A549 (cell line): ENCODE measurements around the gene B9D1. TPM values are rescaled to one million over a fixed set of nuclear protein-coding genes. Genes with fewer than 3 reads are reported as not detected.

ENCODE experiments used
- ATAC-seq, 2 experiments: fragments of 200-7000 bp in 1 of 2; fragments of >200 bp in 1 of 2; cut with Nextera tagmentation in 1 of 2; cut with Tn5 transposase in 1 of 2; 3 replicates each; pipeline versions ENCODE4 v1.8.0 to v1.9.1; 2018 to 2020; ENCODE audit warnings: mild to moderate bottlenecking in 1 of 2, moderate library complexity in 1 of 2
- CTCF ChIA-PET: fragments of 300-600 bp; sonication (Branson Sonifier 250); formaldehyde crosslinking; extraction: SDS; loops from one replicate; lab custom pipeline; 2021; ENCODE audit warnings: antibody characterized with exemption, inconsistent platforms; lab: Yijun Ruan, JAX
- POLR2A ChIA-PET: fragments of 350-600 bp; formaldehyde crosslinking; extraction: SDS; loops from one replicate; lab custom pipeline; 2021; ENCODE audit warnings: antibody characterized with exemption, inconsistent platforms; lab: Yijun Ruan, JAX
- DNase-seq, 2 experiments: peaks; one replicate each; pipeline versions ENCODE4 v3.0.0 to v3.0.0-alpha.2; 2011 to 2016; ENCODE audit warnings: low read depth in 1 of 2, low spot score in 1 of 2
- FAIRE-seq: peaks from 2 replicates; lab custom pipeline; 2011; peaks lifted over from hg19 to GRCh38; lab: Jason Lieb, UNC
- H3K27ac ChIP-seq, 2 experiments: fragments of >200 bp; sonication (Bioruptor Twin); formaldehyde crosslinking; 3 replicates each; pipeline ENCODE4 v1.5.1; 2016 to 2017
- H3K4me1 ChIP-seq: fragments of >200 bp; sonication (Bioruptor Twin); formaldehyde crosslinking; 3 replicates; pipeline ENCODE4 v1.6.1; 2016
- H3K4me2 ChIP-seq: fragments of >200 bp; sonication (Bioruptor Twin); formaldehyde crosslinking; 3 replicates; pipeline ENCODE4 v1.6.1; 2016
- H3K4me3 ChIP-seq: fragments of >200 bp; sonication (Bioruptor Twin); formaldehyde crosslinking; 3 replicates; pipeline ENCODE4 v1.5.1; 2016
- H3K9me3 ChIP-seq: fragments of >200 bp; sonication (Bioruptor Twin); formaldehyde crosslinking; 3 replicates; pipeline ENCODE4 v1.6.1; 2016
- BCL3 ChIP-seq: fragments of >200 bp; sonication (Bioruptor Twin); formaldehyde crosslinking; IDR thresholded peaks from 3 replicates; pipeline ENCODE4 v1.6.1; 2016
- BHLHE40 ChIP-seq: IDR thresholded peaks from 2 replicates; pipeline ENCODE4 v1.6.1; 2012; ENCODE audit warnings: low read depth, low read length, inconsistent platforms
- CHD4 ChIP-seq: fragments of 200-600 bp; sonication (generic); IDR thresholded peaks from 2 replicates; pipeline ENCODE4 v1.6.1; 2016; ENCODE audit warnings: antibody characterized with exemption, mild to moderate bottlenecking, borderline replicate concordance
- ELK1 ChIP-seq: fragments of 150-350 bp; IDR thresholded peaks from 2 replicates; pipeline ENCODE4 v1.6.1; 2014; ENCODE audit warnings: low read depth, mild to moderate bottlenecking, low read length
- ESRRA ChIP-seq: fragments of 150-350 bp; IDR thresholded peaks from 2 replicates; pipeline ENCODE4 v1.6.1; 2014; ENCODE audit warnings: mild to moderate bottlenecking, low read length, borderline replicate concordance
- FOSB ChIP-seq: fragments of 250-450 bp; sonication (Bioruptor Pico); IDR thresholded peaks from 2 replicates; pipeline ENCODE4 v1.5.0; 2020; ENCODE audit warnings: mild to moderate bottlenecking, moderate library complexity
- FOSL2 ChIP-seq, 2 experiments: fragments of 450-650 bp in 1 of 2; fragments of >200 bp in 1 of 2; sonication (Bioruptor Twin) in 1 of 2; formaldehyde crosslinking; IDR thresholded peaks; 2 replicates each; pipeline versions ENCODE4 v1.5.0 to v1.6.1; 2016 to 2020; ENCODE audit warnings: mild to moderate bottlenecking in 1 of 2, moderate library complexity in 1 of 2
- HDAC2 ChIP-seq: fragments of 200-600 bp; sonication (generic); IDR thresholded peaks from 2 replicates; pipeline ENCODE4 v1.6.1; 2016
- HOXA7 ChIP-seq: fragments of 250-450 bp; sonication (Bioruptor Pico); IDR thresholded peaks from 2 replicates; pipeline ENCODE4 v1.5.0; 2020; ENCODE audit warnings: mild to moderate bottlenecking, moderate library complexity
- HOXB13 ChIP-seq: fragments of 250-450 bp; sonication (Bioruptor Pico); IDR thresholded peaks from 2 replicates; pipeline ENCODE4 v1.5.0; 2020; ENCODE audit warnings: low read depth, mild to moderate bottlenecking, moderate library complexity
- HOXB5 ChIP-seq: fragments of 250-450 bp; sonication (Bioruptor Pico); IDR thresholded peaks from 2 replicates; pipeline ENCODE4 v1.5.0; 2020; ENCODE audit warnings: mild to moderate bottlenecking, moderate library complexity
- JUNB ChIP-seq: fragments of >200 bp; sonication (Bioruptor Twin); formaldehyde crosslinking; IDR thresholded peaks from 2 replicates; pipeline ENCODE4 v1.6.1; 2016
- MAZ ChIP-seq: fragments of 150-350 bp; IDR thresholded peaks from 2 replicates; pipeline ENCODE4 v1.6.1; 2014; ENCODE audit warnings: antibody characterized with exemption, low read depth, low read length, borderline replicate concordance
- MYC ChIP-seq: IDR thresholded peaks from 2 replicates; pipeline ENCODE4 v1.6.1; 2012; ENCODE audit warnings: mild to moderate bottlenecking, inconsistent platforms, low read length, improper control_type of control experiment, borderline replicate concordance
- NFE2L2 ChIP-seq: fragments of 150-350 bp; conservative IDR thresholded peaks from 2 replicates; pipeline ENCODE4 v1.6.1; 2014; ENCODE audit warnings: low read length
- PHF8 ChIP-seq: fragments of 200-600 bp; sonication (generic); IDR thresholded peaks from 2 replicates; pipeline ENCODE4 v1.6.1; 2016; ENCODE audit warnings: low read depth, mild to moderate bottlenecking, antibody characterized with exemption, moderate library complexity, borderline replicate concordance
- POLR2AphosphoS2 ChIP-seq: conservative IDR thresholded peaks from 2 replicates; pipeline ENCODE4 v1.6.1; 2012; ENCODE audit warnings: low read length, improper control_type of control experiment, inconsistent platforms
- RCOR1 ChIP-seq: fragments of 150-350 bp; IDR thresholded peaks from 2 replicates; pipeline ENCODE4 v1.6.1; 2014; ENCODE audit warnings: antibody characterized with exemption, low read length, low read depth
- REST ChIP-seq: fragments of 200-600 bp; sonication (generic); IDR thresholded peaks from 2 replicates; pipeline ENCODE4 v1.6.1; 2016; ENCODE audit warnings: antibody characterized with exemption, mild to moderate bottlenecking, moderate library complexity
- SMC3 ChIP-seq: fragments of >200 bp; sonication (Bioruptor Twin); formaldehyde crosslinking; IDR thresholded peaks from 3 replicates; pipeline ENCODE4 v1.6.1; 2018; ENCODE audit warnings: inconsistent platforms
- SREBF2 ChIP-seq: fragments of 450-650 bp; IDR thresholded peaks from 2 replicates; pipeline ENCODE4 v1.6.1; 2014; ENCODE audit warnings: mild to moderate bottlenecking, moderate library complexity
- TP53 ChIP-seq: fragments of 250-450 bp; sonication (Bioruptor Pico); IDR thresholded peaks from 2 replicates; pipeline ENCODE4 v1.5.0; 2021; ENCODE audit warnings: mild to moderate bottlenecking, moderate library complexity
- USF2 ChIP-seq: fragments of 450-650 bp; IDR thresholded peaks from 2 replicates; pipeline ENCODE4 v1.6.1; 2014; ENCODE audit warnings: antibody characterized with exemption
- ZNF302 ChIP-seq: fragments of 250-450 bp; sonication (Bioruptor Pico); IDR thresholded peaks from 2 replicates; pipeline ENCODE4 v1.9.0; 2021; ENCODE audit warnings: inconsistent platforms, mild to moderate bottlenecking, moderate library complexity
- ZSCAN20 ChIP-seq: fragments of 250-450 bp; sonication (Bioruptor Pico); IDR thresholded peaks from 2 replicates; pipeline ENCODE4 v1.8.0; 2022; ENCODE audit warnings: mild to moderate bottlenecking, moderate library complexity
- WGBS: methylation state at CpG from one replicate; pipeline ENCODE4 v1.1.6; 2017; ENCODE audit errors: missing lambda C conversion rate; 5-methylcytosine and 5-hydroxymethylcytosine counted together
- polyA plus RNA-seq, 4 experiments: library from polyadenylated mRNA; depleted of rRNA in 3 of 4; stranded (reverse); fragments of >200 nt; fragmentation: RNase III in 1 of 4; extraction: RNeasy Plus Mini Kit Qiagen cat#74134 plus additional on column Dnase treatment in 1 of 4; gene quantifications; 2 replicates in 3 of 4; 3 replicates in 1 of 4; pipeline ENCODE4 v1.2.3, GENCODE V29; 2011 to 2017
- TF ChIP-seq, protein P1 (sequence below): IDR thresholded peaks from 2 replicates; pipeline ENCODE4 v1.6.1; 2012; ENCODE audit warnings: low read depth, borderline replicate concordance

Gene B9D1
- polyA plus RNA-seq, 2 of the 4 experiments (the other 2 are of a cell fraction) = 48.2 to 60.6 TPM

- POLR2A ChIA-PET = interaction anchor here (5.3 kb wide), 1 partner anchor 10 kb away, joined by 45 read pairs; the partner anchor contains the start of gene MAPK7
- no peak for DNase-seq
- TF ChIP-seq, protein P1, sequence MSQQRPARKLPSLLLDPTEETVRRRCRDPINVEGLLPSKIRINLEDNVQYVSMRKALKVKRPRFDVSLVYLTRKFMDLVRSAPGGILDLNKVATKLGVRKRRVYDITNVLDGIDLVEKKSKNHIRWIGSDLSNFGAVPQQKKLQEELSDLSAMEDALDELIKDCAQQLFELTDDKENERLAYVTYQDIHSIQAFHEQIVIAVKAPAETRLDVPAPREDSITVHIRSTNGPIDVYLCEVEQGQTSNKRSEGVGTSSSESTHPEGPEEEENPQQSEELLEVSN = no peak
- TF ChIP-seq USF2 (no peak), BHLHE40 (no peak), HOXB5 (CRISPR knock-in tag) (no peak), ELK1 (no peak), FOSL2 (IDR thresholded peaks at IDR 0.05) (no peak), FOSL2 (CRISPR knock-in tag; IDR thresholded peaks at IDR 0.05) (no peak), TP53 (CRISPR knock-in tag) (no peak), HOXB13 (CRISPR knock-in tag) (no peak), HOXA7 (CRISPR knock-in tag) (no peak), BCL3 (no peak), HDAC2 (no peak)
Measured at GRCh38 chr17:19387921-19388521, 25.5 kb upstream of the B9D1 start.

DNA sequence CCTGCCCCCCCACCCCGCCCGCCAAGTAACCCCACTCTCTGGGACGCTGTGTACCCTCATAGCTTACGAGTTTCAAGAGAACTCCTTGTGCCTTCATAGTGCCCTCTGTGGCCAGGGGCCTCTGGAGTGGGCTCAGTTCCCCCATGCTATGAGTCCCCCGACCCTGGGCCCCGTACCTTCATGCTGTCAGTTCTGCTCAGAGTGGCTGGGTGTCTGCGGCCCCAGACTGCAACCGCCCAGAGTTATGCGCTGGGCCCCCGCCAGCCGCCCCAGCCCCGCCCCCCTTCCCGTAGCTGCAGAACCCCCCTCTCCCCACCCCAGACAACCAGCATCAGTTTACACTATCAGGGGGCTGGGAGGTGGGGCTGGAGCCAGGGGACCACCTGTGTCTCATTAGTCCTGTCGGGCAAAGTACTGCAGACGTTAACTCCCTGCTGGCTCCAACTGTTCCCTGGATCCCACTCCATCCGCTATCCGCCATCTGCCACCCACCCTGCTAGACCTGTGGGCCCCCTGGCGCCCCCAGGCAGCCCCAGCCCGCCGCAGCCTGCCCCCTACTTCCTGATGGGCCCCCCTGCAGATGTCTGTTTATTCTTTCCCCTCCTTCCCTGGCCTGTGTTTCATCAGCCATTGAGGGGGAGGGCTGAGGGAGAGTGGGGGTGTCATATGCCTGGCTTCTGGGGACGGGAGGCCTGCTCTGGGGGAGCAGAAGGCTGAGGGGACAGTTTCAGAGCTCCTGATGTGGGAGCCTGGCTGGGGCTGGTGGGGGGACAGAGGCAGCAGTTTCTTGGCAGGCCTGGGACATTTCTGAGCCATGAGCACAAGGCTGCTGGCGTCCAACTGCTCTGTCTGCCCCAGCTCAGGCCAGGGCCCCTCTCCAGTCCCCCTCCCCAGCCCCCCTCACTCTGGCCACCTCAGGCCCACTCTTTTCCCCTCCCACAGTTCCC lies 24.7 kb upstream of the B9D1 start, which contains the start of gene MFAP4:
MFAP4 (minus strand) TSS at position 217 of the 947 bp plus-strand sequence; CDS start at position 182, 35 bp downstream.
- H3K27ac ChIP-seq = peak within 1 kb of the TSS; percentile 56 to 80
- WGBS = 89% methylated on average over 11 of the region's 22 CpGs
- POLR2A ChIA-PET = interaction anchor here (0.5 to 5.3 kb wide), 3 partner anchors 9 to 33 kb away, joined by 3 to 45 read pairs (median 4); partner anchors contain the start of gene MAPK7
- FAIRE-seq = no peak
- no peak within 1 kb of the TSS for H3K4me3 ChIP-seq
- no peaks in the 10 kb centered on the region for H3K9me3 ChIP-seq
- ATAC-seq = peak in 1 of 2 experiments; percentile 17; a peak in 3 of 6 replicates
- no peak for DNase-seq
- CTCF ChIA-PET = interaction anchor here (0.9 to 6.0 kb wide), 4 partner anchors 18 to 126 kb away, joined by 3 to 44 read pairs (median 20); partner anchors contain the start of gene B9D1
- H3K4me1 ChIP-seq = peaks cover 33% of the 10 kb centered on the region
- peak within 1 kb of the TSS; percentile 33 for H3K4me2 ChIP-seq
- no peak for TF ChIP-seq POLR2AphosphoS2
- no peak for TF ChIP-seq ZSCAN20
- no peak for TF ChIP-seq REST
- no peak for TF ChIP-seq SREBF2
- no peak for TF ChIP-seq ZNF302 (CRISPR knock-in tag)
- no peak for TF ChIP-seq PHF8
- TF ChIP-seq CHD4 = no peak
- TF ChIP-seq NFE2L2 = no peak
- no peak for TF ChIP-seq MAZ
- TF ChIP-seq RCOR1 = no peak
- no peak for TF ChIP-seq MYC
- TF ChIP-seq JUNB = no peak
- no peak for TF ChIP-seq BHLHE40
- TF ChIP-seq ESRRA = no peak
- TF ChIP-seq FOSB (CRISPR knock-in tag) = no peak
- TF ChIP-seq SMC3 = no peak

More at GRCh38 chr17:19387921-19388521, 25.5 kb upstream of the B9D1 start:
- no peaks in the 10 kb centered on the region for H3K9me3 ChIP-seq
- ATAC-seq (no peak), FAIRE-seq (no peak)
- H3K4me3 ChIP-seq = no peak overlapping the region
- CTCF ChIA-PET = interaction anchor here (0.8 to 6.0 kb wide), 4 partner anchors 8 to 59 kb away, joined by 3 to 44 read pairs (median 21); partner anchors contain the start of genes B9D1 and MAPK7
- WGBS = 93% methylated on average over 2 of the region's 2 CpGs
- H3K27ac ChIP-seq = peak overlapping the region; percentile 56 to 80
- H3K4me2 ChIP-seq = peak overlapping the region; percentile 33
- H3K4me1 ChIP-seq = peaks cover 33% of the 10 kb centered on the region
